ENCODE data around the gene ZBTB7A.
"Not testable (repeated sequence)": the region's sequence is repeated elsewhere in the genome, so short reads cannot be mapped to it uniquely, and the experiment has no call there.

The ZBTB7A gene

GRCh38 chr19:4012092-4012974 lies 54.4 kb downstream of the ZBTB7A start:
- no peaks in the 10 kb centered on the region for H3K36me3 ChIP-seq (ENCODE audit: insufficient read depth)
- peaks cover 12% of the 10 kb centered on the region for H3K4me1 ChIP-seq (ENCODE audit: low read depth, poor library complexity, severe bottlenecking)
- H3K9ac ChIP-seq, result no peak overlapping the region
- TF ChIP-seq CTCF (conservative IDR thresholded peaks at IDR 0.05; ENCODE audit: low read depth, low read length), result no peak
- H2AFZ ChIP-seq (ENCODE audit: low read depth), result no peak overlapping the region
- no peak overlapping the region for H3K4me3 ChIP-seq (IDR thresholded peaks at IDR 0.05; ENCODE audit: insufficient read depth, low read depth, low read length)
- no peak overlapping the region for H3K27ac ChIP-seq
- H3K4me2 ChIP-seq, result no peak overlapping the region
- no peaks in the 10 kb centered on the region for H4K20me1 ChIP-seq (ENCODE audit: insufficient read depth)
- H3K79me2 ChIP-seq (ENCODE audit: insufficient read depth, low read depth), result peaks cover 27% of the 10 kb centered on the region; the same call in 1 of the 2 replicates
- H3K27me3 ChIP-seq (ENCODE audit: insufficient read depth, low read depth), result no peaks in the 10 kb centered on the region

GRCh38 chr19:4011430-4011829 lies 55.3 kb downstream of the ZBTB7A start:
- not testable (repeated sequence) for H3K27ac ChIP-seq; H2AFZ ChIP-seq (ENCODE audit: low read depth); H3K4me2 ChIP-seq; H3K36me3 ChIP-seq (ENCODE audit: insufficient read depth); H3K4me3 ChIP-seq (IDR thresholded peaks at IDR 0.05; ENCODE audit: insufficient read depth, low read depth, low read length); H3K9ac ChIP-seq; H4K20me1 ChIP-seq (ENCODE audit: insufficient read depth); H3K27me3 ChIP-seq (ENCODE audit: insufficient read depth, low read depth)
- Histone ChIP-seq H3K79me2 (ENCODE audit: insufficient read depth, low read depth) (peaks cover 27% of the 10 kb centered on the region; the same call in 1 of the 2 replicates), H3K4me1 (ENCODE audit: low read depth, poor library complexity, severe bottlenecking) (peaks cover 16% of the 10 kb centered on the region)

GRCh38 chr19:4010808-4011110 lies 55.9 kb downstream of the ZBTB7A start:
- no peaks in the 10 kb centered on the region for H3K36me3 ChIP-seq (ENCODE audit: insufficient read depth)
- TF ChIP-seq CTCF (conservative IDR thresholded peaks at IDR 0.05; ENCODE audit: low read depth, low read length), result no peak
- no peak overlapping the region for H3K9ac ChIP-seq
- H3K4me1 ChIP-seq (ENCODE audit: low read depth, poor library complexity, severe bottlenecking), result peaks cover 19% of the 10 kb centered on the region
- peaks cover 27% of the 10 kb centered on the region; the same call in 1 of the 2 replicates for H3K79me2 ChIP-seq (ENCODE audit: insufficient read depth, low read depth)
- no peaks in the 10 kb centered on the region for H3K27me3 ChIP-seq (ENCODE audit: insufficient read depth, low read depth)
- H3K4me3 ChIP-seq (IDR thresholded peaks at IDR 0.05; ENCODE audit: insufficient read depth, low read depth, low read length), result no peak overlapping the region
- no peaks in the 10 kb centered on the region for H4K20me1 ChIP-seq (ENCODE audit: insufficient read depth)
- H3K27ac ChIP-seq, result no peak overlapping the region
- no peak overlapping the region for H3K4me2 ChIP-seq
- no peak overlapping the region for H2AFZ ChIP-seq (ENCODE audit: low read depth)

GRCh38 chr19:4009990-4010807 lies 56.5 kb downstream of the ZBTB7A start:
- H3K27me3 ChIP-seq (ENCODE audit: insufficient read depth, low read depth), result no peaks in the 10 kb centered on the region
- no peaks in the 10 kb centered on the region for H3K36me3 ChIP-seq (ENCODE audit: insufficient read depth)
- no peak overlapping the region for H3K4me2 ChIP-seq
- H3K4me3 ChIP-seq (IDR thresholded peaks at IDR 0.05; ENCODE audit: insufficient read depth, low read depth, low read length), result no peak overlapping the region
- no peak overlapping the region for H2AFZ ChIP-seq (ENCODE audit: low read depth)
- peaks cover 27% of the 10 kb centered on the region; the same call in 1 of the 2 replicates for H3K79me2 ChIP-seq (ENCODE audit: insufficient read depth, low read depth)
- H4K20me1 ChIP-seq (ENCODE audit: insufficient read depth), result no peaks in the 10 kb centered on the region
- H3K9ac ChIP-seq, result no peak overlapping the region
- no peak for TF ChIP-seq CTCF (conservative IDR thresholded peaks at IDR 0.05; ENCODE audit: low read depth, low read length)
- no peak overlapping the region for H3K27ac ChIP-seq
- peaks cover 19% of the 10 kb centered on the region for H3K4me1 ChIP-seq (ENCODE audit: low read depth, poor library complexity, severe bottlenecking)

All from KMS-11 (cell line).